NCI-H128 (cell line): Measurements from ENCODE around the gene HOXA6.

Source experiments
- DNase-seq: peaks from one replicate; lab custom pipeline; 2025; ENCODE audit not compliant: unreplicated experiment; lab: John Stamatoyannopoulos, UW

Gene HOXA6

DNA sequence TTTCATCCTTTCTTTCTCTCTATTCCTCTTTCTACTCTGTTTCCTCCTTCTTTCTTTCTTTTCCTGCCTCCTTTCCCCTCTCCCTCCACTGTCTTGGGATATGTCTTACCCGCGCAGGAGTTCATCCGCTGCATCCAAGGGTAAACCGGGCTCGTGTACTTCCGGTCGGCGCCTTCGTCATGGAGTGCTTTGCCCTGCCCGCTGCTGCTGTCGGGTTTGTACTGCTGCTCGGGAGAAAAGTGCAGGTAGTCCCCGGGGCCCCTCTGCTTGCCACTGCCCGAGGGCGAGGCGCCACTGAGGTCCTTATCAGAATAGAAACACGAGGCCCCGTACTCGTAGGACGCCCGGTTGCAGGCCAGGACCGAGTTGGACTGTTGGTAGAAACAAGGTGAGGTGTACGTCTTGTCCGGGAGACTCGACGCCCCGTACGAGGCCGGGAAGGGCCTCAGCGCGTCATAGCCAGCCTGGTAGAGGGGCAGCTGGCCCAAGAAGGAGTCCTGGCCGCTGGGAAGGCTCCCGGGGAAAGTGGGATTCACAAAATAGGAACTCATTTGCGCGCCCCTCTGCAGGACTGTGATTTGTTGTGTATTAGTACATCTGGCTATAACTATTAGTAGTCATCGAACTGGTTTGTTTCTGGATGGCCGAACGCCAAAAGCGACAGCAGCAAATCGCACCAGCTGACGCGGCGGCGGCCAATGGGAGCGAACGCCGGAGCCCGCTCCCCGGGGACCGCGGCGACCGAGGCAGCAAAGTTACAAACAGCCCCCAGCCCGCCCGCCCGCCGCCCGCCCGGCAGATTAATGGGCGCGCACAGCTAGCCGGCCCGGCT lies at the start of gene HOXA6:
Gene HOXA6 (minus strand): TSS at position 576 of the 832 bp plus-strand sequence. CDS start 25 bp downstream, at position 551.
- peak; percentile 31 for DNase-seq

DNA sequence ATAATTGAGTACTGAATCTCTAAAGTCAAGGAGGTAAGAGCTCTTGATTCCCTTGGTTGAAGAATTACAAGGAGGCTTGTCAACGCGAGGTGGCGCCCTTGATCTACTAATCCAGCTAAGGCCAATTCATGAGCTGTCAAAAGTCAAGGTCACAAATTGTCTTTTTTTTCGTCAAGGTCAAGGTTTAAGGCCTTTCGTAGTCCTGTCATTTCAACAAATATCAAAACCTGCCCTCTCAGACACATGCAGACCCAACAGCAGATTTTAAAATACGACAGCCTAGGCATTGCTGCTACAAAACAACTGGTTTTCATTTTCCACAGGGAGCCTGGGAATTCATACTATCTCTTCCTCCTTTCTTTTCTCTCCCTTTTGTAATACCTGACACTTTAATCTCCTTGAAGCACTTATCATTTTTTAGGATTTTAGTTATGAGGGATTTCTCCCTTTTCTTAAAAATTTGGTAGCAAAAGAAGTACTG lies 48.8 kb upstream of the HOXA6 start:
- DNase-seq, result peak; percentile 24

DNA sequence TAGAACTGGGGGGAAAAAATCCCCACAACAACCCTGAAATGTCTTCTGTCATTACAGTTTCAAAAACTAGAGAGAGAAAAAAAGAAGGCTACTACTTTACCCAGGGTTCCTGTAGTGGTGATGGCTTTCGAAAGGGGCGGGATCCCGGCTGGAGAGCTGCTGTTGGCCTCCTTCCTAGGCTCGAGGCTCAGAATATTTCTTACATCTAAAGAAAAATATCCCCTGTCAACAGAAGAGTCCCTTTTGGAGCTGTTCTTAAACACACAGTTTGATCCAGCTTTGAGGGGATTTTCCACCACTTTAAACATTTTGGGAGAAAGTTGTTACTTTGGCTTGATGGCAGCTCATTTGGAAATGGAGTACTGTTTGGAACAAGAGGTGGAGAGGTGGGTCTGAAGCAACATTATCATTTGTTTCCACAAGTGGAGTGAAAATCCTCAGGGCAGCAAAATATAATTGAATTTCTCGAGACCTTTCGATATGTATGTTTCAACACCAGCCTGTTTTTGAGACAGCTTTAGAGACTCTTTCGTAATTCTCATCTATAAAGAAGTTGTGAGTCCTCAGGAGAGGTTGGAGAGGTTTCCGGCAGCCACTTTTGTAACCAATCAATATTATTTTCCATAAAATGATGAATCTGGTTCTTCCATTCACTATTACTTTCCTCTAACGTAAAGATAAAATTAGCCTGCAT lies 47.3 kb upstream of the HOXA6 start:
- no peak for DNase-seq

GRCh38 chr7:27194002-27194352 lies 46.4 kb upstream of the HOXA6 start:
- no peak for DNase-seq

GRCh38 chr7:27193335-27194001 lies 45.9 kb upstream of the HOXA6 start:
- DNase-seq, result no peak

DNA sequence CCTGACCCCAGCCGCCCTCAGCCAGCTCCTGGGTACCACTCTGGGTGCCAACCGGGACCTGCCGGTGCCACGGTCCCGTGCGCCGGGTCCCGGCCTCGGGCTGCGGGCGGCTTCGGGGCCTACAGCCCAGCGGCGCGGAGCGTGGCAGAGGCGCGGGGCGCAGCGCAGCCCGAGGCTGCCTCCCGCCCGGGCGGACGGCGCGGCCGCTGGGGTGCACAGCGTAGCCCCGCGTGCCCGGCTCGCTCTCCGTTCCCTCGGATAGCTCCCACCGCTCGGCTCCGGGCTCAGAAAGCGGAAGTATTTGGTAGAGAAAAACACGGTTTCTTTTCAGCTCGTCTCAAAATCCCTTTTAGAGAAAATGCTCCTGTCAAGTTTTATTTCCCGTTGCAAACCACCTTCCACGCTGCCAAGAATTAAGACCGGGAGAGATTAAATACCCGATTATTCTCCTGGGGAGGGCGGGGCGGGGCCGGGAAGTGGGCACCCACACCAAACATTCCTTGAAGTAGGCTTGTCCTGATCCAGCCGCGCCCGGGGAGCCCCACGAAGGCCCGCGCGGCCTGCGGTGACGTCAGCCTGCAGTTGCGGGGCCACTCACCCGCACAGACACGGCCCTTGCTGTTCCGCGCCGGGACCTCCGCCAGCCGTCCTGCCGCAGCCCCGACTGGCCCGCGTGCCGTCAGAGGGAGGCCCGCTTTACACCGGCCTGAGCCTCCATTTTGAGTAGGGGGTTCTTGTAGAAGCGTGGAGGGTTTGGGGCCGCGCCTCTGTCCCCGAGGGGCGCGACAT lies 45.2 kb upstream of the HOXA6 start:
- DNase-seq, result no peak

- no peak for DNase-seq
Measured at GRCh38 chr7:27191833-27192545, 44.4 kb upstream of the HOXA6 start.

DNA sequence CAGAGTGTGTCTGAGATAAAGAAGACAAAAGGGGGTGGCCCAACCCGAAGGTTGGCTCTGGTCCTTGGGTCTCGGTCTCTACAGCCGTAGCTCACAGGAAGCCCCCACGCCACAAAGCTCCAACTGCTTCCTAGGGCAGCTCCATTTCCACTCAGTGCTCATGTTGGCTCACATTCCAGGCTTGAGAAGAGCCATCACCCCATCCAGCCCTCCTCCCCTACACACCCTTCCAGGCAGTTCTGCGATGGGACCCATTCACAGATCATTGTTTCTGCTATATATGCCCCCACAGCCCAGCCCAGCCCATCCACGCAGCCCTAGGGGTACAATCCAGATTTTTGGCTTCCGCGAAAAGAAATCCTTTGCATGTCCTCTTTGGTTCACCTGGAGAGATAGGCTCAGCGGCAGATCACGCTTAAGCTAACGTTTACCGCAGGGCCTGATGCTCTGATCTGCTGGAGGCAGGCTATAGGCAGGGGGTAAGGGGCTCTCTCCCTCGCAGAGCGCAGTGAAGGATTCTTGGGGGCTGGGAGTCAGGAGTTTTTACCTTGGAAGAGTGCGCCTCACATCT lies 43.7 kb upstream of the HOXA6 start:
- no peak for DNase-seq

- no peak for DNase-seq
Measured at GRCh38 chr7:27189997-27190748, 42.6 kb upstream of the HOXA6 start.

DNA sequence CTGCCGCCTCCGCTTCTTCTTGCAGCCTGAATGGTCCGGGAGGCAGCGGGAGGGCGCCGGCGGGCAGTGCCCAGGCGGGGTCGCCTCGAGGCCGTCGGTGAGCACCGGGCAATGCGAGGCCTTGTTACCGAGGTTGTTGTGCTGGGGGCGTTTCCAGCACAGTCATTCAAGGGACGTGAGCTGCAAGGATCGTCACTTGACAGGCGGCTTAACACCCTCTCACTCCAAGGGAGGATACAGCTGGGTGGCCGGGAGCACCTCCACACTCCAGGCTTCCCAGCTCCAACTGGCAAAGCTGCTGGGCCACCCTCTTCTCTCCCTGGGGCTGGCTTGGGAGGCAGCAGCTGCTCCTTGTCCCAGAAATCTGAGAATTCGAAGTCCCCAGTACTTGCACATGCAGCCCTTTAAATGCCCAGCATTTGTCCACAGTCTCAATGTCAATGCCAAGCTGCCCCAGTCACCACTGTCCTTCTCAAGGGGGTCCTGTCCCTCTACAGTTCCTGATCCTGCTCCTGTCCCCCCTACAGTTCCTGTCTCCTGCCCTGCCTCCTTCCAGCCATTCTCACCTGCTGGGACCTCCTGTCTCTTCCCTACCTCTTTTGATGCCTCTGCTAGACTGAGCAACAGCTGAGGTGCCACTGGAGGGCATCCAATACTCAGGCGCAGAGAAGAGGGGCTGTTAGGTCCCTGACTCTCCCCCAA lies 41.9 kb upstream of the HOXA6 start:
- DNase-seq, result no peak

- DNase-seq, result no peak
Measured at GRCh38 chr7:27188386-27189294, 41.1 kb upstream of the HOXA6 start.

GRCh38 chr7:27187475-27188385 lies 40.2 kb upstream of the HOXA6 start:
- no peak for DNase-seq

DNA sequence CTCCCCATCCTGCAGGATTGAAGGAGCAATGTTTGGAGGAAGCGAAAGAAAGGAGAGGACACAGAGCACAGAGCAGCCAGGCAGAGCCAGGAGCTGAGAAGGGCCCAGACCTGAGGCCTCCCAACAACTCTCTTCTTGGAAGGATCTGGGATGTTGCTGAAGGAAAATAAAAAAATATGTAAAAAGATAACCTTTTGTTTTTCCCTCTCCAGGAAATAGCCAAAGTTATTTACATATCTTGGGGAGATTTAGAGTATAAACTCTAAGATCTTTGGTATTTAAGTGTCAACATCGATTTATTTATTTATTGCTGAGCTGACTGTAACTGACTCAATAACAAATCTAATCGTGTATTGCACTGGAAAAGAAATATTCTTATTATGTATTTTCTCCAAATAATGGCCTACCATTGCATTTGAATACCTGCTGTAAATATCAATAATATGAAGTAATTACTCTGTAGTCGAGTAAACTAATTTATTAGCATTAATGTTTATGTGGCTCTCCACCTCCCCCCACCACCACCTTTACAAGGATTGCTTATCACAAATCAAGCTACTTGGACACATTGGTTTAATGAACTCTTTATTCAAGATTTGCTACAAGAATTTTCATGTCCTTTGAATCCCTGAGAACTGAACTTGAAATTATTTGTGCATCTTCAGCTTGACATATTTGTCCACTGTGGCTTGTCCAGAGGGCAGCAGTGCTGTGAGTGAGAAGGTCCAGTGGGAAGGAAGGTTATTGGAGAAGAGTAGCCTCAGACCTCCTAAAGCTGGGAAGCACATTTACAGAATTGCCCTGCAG lies 39.3 kb upstream of the HOXA6 start:
- no peak for DNase-seq

GRCh38 chr7:27185854-27186667 lies 38.5 kb upstream of the HOXA6 start:
- DNase-seq, result no peak
